Measurements from ENCODE around the gene KIF16B.

DNA sequence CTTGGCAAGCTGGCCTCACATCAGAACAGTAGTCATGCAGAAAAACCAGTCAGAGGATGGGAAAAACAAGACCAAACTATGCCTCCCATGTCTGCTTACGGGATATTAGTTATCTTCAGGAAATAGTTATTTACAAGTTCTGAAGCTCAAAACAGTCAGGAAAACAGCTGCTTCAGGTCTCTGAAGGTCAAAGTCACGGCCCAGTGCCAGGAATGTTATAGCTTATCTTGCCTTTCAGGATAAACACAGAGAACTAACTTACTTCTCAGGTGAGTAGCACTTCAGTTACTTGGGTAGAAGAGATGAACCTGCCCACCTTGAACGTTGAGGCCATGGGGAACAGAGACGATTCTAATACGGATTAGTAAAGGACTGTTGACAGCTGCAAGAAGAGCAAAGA is 310.7 kb downstream of the KIF16B start:
- TF ChIP-seq IRF1 (CRISPR knock-in tag; IDR thresholded peaks at IDR 0.05) = no peak
- TF ChIP-seq, protein P1, sequence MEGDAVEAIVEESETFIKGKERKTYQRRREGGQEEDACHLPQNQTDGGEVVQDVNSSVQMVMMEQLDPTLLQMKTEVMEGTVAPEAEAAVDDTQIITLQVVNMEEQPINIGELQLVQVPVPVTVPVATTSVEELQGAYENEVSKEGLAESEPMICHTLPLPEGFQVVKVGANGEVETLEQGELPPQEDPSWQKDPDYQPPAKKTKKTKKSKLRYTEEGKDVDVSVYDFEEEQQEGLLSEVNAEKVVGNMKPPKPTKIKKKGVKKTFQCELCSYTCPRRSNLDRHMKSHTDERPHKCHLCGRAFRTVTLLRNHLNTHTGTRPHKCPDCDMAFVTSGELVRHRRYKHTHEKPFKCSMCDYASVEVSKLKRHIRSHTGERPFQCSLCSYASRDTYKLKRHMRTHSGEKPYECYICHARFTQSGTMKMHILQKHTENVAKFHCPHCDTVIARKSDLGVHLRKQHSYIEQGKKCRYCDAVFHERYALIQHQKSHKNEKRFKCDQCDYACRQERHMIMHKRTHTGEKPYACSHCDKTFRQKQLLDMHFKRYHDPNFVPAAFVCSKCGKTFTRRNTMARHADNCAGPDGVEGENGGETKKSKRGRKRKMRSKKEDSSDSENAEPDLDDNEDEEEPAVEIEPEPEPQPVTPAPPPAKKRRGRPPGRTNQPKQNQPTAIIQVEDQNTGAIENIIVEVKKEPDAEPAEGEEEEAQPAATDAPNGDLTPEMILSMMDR (IDR thresholded peaks at IDR 0.05) = no peak

Measured in WTC11 (cell line).